ENCODE results near the gene TEAD1.

DNA sequence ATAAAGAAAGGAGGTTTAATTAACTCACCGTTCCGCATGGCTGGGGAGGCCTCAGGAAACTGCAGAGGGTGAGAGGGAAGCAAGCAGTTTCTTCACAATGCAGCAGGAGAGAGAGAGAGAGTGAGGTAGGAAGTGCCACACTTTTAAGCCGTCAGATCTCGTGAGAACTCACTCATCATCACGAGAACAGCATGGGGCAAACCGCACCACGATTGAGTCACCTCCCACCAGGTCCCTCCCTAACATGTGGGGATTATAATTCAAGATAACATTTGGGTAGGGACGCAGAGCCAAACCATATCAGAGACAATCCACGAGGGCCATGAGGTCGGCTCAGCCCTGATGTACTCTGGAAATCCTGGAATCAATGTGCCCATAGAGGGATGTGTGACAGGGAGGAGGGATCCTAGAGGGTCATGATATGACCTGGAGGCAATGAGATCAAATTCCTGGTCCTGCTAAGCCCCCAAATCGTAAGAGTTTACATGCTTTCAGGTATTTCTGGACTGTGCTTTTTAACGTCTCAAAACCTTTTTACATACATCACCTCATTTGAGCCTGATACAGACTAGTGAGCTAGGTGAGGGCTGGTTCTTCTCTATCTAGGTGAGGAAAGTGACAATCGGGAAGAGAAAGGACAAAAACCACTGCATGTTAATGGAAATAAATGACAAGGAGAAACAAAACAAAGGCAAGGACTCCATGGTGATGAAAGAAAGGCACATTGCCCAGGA lies 315.4 kb downstream of the TEAD1 start:
- TF ChIP-seq CTCF (conservative IDR thresholded peaks at IDR 0.05) (no peak), EZH2 (IDR thresholded peaks at IDR 0.05; ENCODE audit: low read depth) (no peak)
